B cell (primary cell): Measurements from ENCODE around the gene MAS1L. TPM values are rescaled to one million over a fixed set of nuclear protein-coding genes. Genes with fewer than 3 reads are reported as not detected.
"Not testable (repeated sequence)": the region's sequence is repeated elsewhere in the genome, so short reads cannot be mapped to it uniquely, and the experiment has no call there.

ENCODE experiments used
- ATAC-seq: fragments of 200-7000 bp; cut with Tn5 transposase; one replicate; pipeline ENCODE4 v1.10.0; 2021; ENCODE audit warnings: low read depth, mild to moderate bottlenecking, moderate number of reproducible peaks, moderate library complexity
- CTCF ChIA-PET: fragments of 350-600 bp; sonication (Branson Sonifier 250); formaldehyde crosslinking; loops from one replicate; lab custom pipeline; 2021; ENCODE audit warnings: antibody characterized with exemption, inconsistent platforms; lab: Charles Lee
- POLR2A ChIA-PET: fragments of 350-600 bp; sonication (Branson Sonifier 250); formaldehyde crosslinking; loops from one replicate; lab custom pipeline; 2021; ENCODE audit warnings: antibody characterized with exemption; lab: Charles Lee
- DNase-seq: peaks from one replicate; pipeline ENCODE4 v3.0.0; 2013
- H2AFZ ChIP-seq: 2 replicates; pipeline ENCODE4 v1.6.1; 2012; ENCODE audit warnings: mild to moderate bottlenecking, low read depth, low read length; ENCODE audit not compliant: insufficient read depth, poor library complexity, severe bottlenecking
- H3K27ac ChIP-seq, 2 donors: 1 replicate in 1 of 2; 2 replicates in 1 of 2; pipeline ENCODE4 v1.5.1; 2012 to 2013; ENCODE audit warnings: low read length in 2 of 2, mild to moderate bottlenecking in 2 of 2, moderate library complexity in 1 of 2
- H3K27me3 ChIP-seq, 4 experiments: fragments of 200-600 bp in 1 of 4; sonication (generic) in 1 of 4; replicated peaks in 1 of 4; 1 replicate in 2 of 4; 2 replicates in 2 of 4; pipeline versions ENCODE4 v1.6.1 to v1.7.0; 2013 to 2016; ENCODE audit warnings: low read length in 3 of 4, mild to moderate bottlenecking in 2 of 4, mixed read lengths in 1 of 4, moderate library complexity in 1 of 4; ENCODE audit not compliant: insufficient read depth in 4 of 4, control insufficient read depth in 3 of 4; ENCODE audit errors: control extremely low read depth in 1 of 4
- H3K36me3 ChIP-seq, 2 experiments: replicated peaks in 1 of 2; 1 replicate in 1 of 2; 2 replicates in 1 of 2; pipeline versions ENCODE4 v1.6.1 to v1.7.1; 2013; ENCODE audit warnings: low read length in 1 of 2; ENCODE audit not compliant: insufficient read depth in 2 of 2, control insufficient read depth in 1 of 2; ENCODE audit errors: control extremely low read depth in 1 of 2, extremely low read depth in 1 of 2
- H3K4me1 ChIP-seq, 2 donors: fragments of 200-600 bp in 1 of 2; sonication (generic) in 1 of 2; 1 replicate in 1 of 2; 2 replicates in 1 of 2; pipeline versions ENCODE4 v1.5.1 to v1.6.1; 2013 to 2017; ENCODE audit warnings: low read length in 2 of 2; ENCODE audit not compliant: control insufficient read depth in 2 of 2, insufficient read depth in 2 of 2
- H3K4me2 ChIP-seq: replicated peaks from 2 replicates; pipeline ENCODE3; 2012; ENCODE audit warnings: mild to moderate bottlenecking, low read depth, low read length; ENCODE audit not compliant: poor library complexity, severe bottlenecking
- H3K4me3 ChIP-seq, 5 experiments: fragments of 200-600 bp in 1 of 5; sonication (generic) in 1 of 5; 1 replicate in 3 of 5; 2 replicates in 2 of 5; pipeline versions ENCODE4 v1.5.1 to v1.7.0; 2011 to 2016; ENCODE audit warnings: low read length in 4 of 5, mild to moderate bottlenecking in 4 of 5, low read depth in 2 of 5, control low read depth in 1 of 5, moderate library complexity in 1 of 5; ENCODE audit not compliant: insufficient read depth in 1 of 5; ENCODE audit errors: control extremely low read depth in 1 of 5, extremely low read depth in 1 of 5
- H3K79me2 ChIP-seq: fragments of 200-600 bp; sonication (generic); one replicate; pipeline ENCODE4 v1.6.0; 2016; ENCODE audit warnings: low read length; ENCODE audit not compliant: control insufficient read depth, insufficient read depth
- H3K9ac ChIP-seq: fragments of 200-600 bp; sonication (generic); 2 replicates; pipeline ENCODE4 v1.6.1; 2017; ENCODE audit warnings: mild to moderate bottlenecking, low read length, moderate library complexity
- H3K9me3 ChIP-seq, 3 donors: one replicate each; pipeline versions ENCODE4 v1.6.1 to v1.7.1; 2013; ENCODE audit warnings: low read length in 2 of 3; ENCODE audit not compliant: control insufficient read depth in 2 of 3, insufficient read depth in 1 of 3; ENCODE audit errors: control extremely low read depth in 1 of 3
- H4K20me1 ChIP-seq: 2 replicates; pipeline ENCODE4 v1.6.0; 2012; ENCODE audit warnings: mild to moderate bottlenecking, low read length; ENCODE audit not compliant: insufficient read depth, control insufficient read depth, poor library complexity, severe bottlenecking
- H3K27ac Mint-ChIP-seq: one replicate; pipeline ENCODE4 v1.8.0; 2021; ENCODE audit warnings: mixed read lengths
- H3K27me3 Mint-ChIP-seq: one replicate; pipeline ENCODE4 v1.8.0; 2021; ENCODE audit warnings: mixed read lengths
- H3K4me1 Mint-ChIP-seq: one replicate; pipeline ENCODE4 v1.8.0; 2021; ENCODE audit warnings: mixed read lengths
- H3K4me3 Mint-ChIP-seq: one replicate; pipeline ENCODE4 v1.8.0; 2021; ENCODE audit warnings: mixed read lengths
- H3K9me3 Mint-ChIP-seq: one replicate; pipeline ENCODE4 v1.8.0; 2022; ENCODE audit warnings: mixed read lengths; ENCODE audit not compliant: insufficient read depth
- EZH2 ChIP-seq: IDR thresholded peaks from 2 replicates; pipeline ENCODE4 v1.6.1; 2012; ENCODE audit warnings: borderline replicate concordance, low read depth, mild to moderate bottlenecking, moderate library complexity, low read length; ENCODE audit not compliant: insufficient read depth, poor library complexity, severe bottlenecking
- WGBS: methylation state at CpG from one replicate; pipeline ENCODE4 v1.1.5; 2013; ENCODE audit warnings: missing lambda C conversion rate; ENCODE audit not compliant: insufficient coverage; 5-methylcytosine and 5-hydroxymethylcytosine counted together
- intact Hi-C: fragments of 100-400 bp; cut with micrococcal nuclease; formaldehyde crosslinking; loops from one replicate; pipeline ENCODE4 v1.10.0; 2022
- polyA plus RNA-seq: library from polyadenylated mRNA; depleted of rRNA; stranded (reverse); fragments of >200 nt; gene quantifications from 2 replicates; pipeline ENCODE4 v1.2.3, GENCODE V29; 2012
- total RNA-seq, 2 donors: library from RNA; stranded (reverse); fragments of 120-200 nt in 1 of 2; gene quantifications; 1 replicate in 1 of 2; 2 replicates in 1 of 2; pipeline versions ENCODE4 v1.2.3 to v1.2.4, GENCODE V29; 2013 to 2022
- TF ChIP-seq, protein P1 (sequence below): fragments of 200-600 bp; IDR thresholded peaks from one replicate; pipeline ENCODE4 v1.8.0; 2022; ENCODE audit warnings: antibody characterized with exemption, mild to moderate bottlenecking

MAS1L gene
- total and polyA plus RNA-seq, 2 donors (not counting 1 experiment from before 2014, with no cell fraction given): not detected

- Mint-ChIP-seq H3K27me3 (peaks cover 49% of the 10 kb centered on the region), H3K4me3 (no peak overlapping the region), H3K4me1 (no peaks in the 10 kb centered on the region), H3K27ac (no peak overlapping the region), H3K9me3 (peaks cover 3% of the 10 kb centered on the region)
- H3K4me2 ChIP-seq: no peak overlapping the region
- intact Hi-C loops: no loop called here
- H4K20me1 ChIP-seq: no peaks in the 10 kb centered on the region
- no peaks in the 10 kb centered on the region for H3K9me3 ChIP-seq
- H3K4me3 ChIP-seq: no peak overlapping the region
- no peaks in the 10 kb centered on the region for H3K36me3 ChIP-seq
- no peak overlapping the region for H3K27ac ChIP-seq
- WGBS: 100% methylated on average over 1 of the region's 1 CpG
- ATAC-seq (no peak), DNase-seq (no peak)
- CTCF ChIA-PET: no interaction called here
- H3K9ac ChIP-seq: no peak overlapping the region
- H3K79me2 ChIP-seq: no peaks in the 10 kb centered on the region
- H3K27me3 ChIP-seq: peaks cover 0 to 9% (median 7%) of the 10 kb centered on the region in 4 experiments
- POLR2A ChIA-PET: no interaction called here
- H2AFZ ChIP-seq: no peak overlapping the region
- TF ChIP-seq EZH2: no peak
- TF ChIP-seq, protein P1, sequence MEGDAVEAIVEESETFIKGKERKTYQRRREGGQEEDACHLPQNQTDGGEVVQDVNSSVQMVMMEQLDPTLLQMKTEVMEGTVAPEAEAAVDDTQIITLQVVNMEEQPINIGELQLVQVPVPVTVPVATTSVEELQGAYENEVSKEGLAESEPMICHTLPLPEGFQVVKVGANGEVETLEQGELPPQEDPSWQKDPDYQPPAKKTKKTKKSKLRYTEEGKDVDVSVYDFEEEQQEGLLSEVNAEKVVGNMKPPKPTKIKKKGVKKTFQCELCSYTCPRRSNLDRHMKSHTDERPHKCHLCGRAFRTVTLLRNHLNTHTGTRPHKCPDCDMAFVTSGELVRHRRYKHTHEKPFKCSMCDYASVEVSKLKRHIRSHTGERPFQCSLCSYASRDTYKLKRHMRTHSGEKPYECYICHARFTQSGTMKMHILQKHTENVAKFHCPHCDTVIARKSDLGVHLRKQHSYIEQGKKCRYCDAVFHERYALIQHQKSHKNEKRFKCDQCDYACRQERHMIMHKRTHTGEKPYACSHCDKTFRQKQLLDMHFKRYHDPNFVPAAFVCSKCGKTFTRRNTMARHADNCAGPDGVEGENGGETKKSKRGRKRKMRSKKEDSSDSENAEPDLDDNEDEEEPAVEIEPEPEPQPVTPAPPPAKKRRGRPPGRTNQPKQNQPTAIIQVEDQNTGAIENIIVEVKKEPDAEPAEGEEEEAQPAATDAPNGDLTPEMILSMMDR: no peak
- no peaks in the 10 kb centered on the region for H3K4me1 ChIP-seq
Observed at GRCh38 chr6:29442719-29443118, 45.0 kb downstream of the MAS1L start.

DNA sequence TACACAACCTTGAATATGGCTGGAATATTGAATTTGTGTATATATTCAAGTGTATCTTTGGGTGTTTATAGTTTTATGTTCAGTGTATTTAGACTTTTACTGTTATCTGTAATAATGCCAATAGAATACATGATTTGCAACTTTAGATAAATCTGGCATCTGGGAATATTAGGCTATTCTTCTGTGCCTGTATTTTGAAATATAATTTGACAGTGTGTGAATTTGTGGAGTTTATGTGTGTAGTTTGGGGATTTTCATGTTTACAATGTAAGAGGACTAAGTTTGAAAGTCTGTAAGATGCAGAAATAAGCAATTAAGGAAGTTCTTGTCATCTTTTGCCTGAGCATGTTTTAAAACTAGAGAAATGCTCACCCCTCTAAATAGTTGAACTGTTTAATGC, 48.8 kb downstream of the MAS1L start, which contains the start of gene OR10C1:
TSS of gene OR10C1 (plus strand) at position 301 of the 400 bp plus-strand sequence. CDS start 710 bp downstream, outside the sequence.
- H2AFZ ChIP-seq: no peak within 1 kb of the TSS
- H3K4me1 Mint-ChIP-seq: no peaks in the 10 kb centered on the region
- intact Hi-C loops: no loop called here
- H3K27me3 Mint-ChIP-seq: peaks cover 47% of the 10 kb centered on the region
- no peak within 1 kb of the TSS for H3K27ac ChIP-seq
- H3K9ac ChIP-seq: no peak within 1 kb of the TSS
- H3K27me3 ChIP-seq: peaks cover 0 to 4% (median 1%) of the 10 kb centered on the region in 4 experiments
- H3K4me2 ChIP-seq: no peak within 1 kb of the TSS
- no peaks in the 10 kb centered on the region for H3K4me1 ChIP-seq
- no peak for TF ChIP-seq EZH2
- TF ChIP-seq, protein P1: no peak
- H3K36me3 ChIP-seq: no peaks in the 10 kb centered on the region
- no peaks in the 10 kb centered on the region for H3K79me2 ChIP-seq
- H3K4me3 ChIP-seq: no peak within 1 kb of the TSS
- DNase-seq (no peak), ATAC-seq (no peak)
- no peaks in the 10 kb centered on the region for H3K9me3 Mint-ChIP-seq
- H4K20me1 ChIP-seq: no peaks in the 10 kb centered on the region
- CTCF ChIA-PET: no interaction called here
- POLR2A ChIA-PET: no interaction called here
- H3K4me3 Mint-ChIP-seq: no peak within 1 kb of the TSS
- peaks cover 0 to 3% (median 0%) of the 10 kb centered on the region in 3 donors for H3K9me3 ChIP-seq
- no peak within 1 kb of the TSS for H3K27ac Mint-ChIP-seq

DNA sequence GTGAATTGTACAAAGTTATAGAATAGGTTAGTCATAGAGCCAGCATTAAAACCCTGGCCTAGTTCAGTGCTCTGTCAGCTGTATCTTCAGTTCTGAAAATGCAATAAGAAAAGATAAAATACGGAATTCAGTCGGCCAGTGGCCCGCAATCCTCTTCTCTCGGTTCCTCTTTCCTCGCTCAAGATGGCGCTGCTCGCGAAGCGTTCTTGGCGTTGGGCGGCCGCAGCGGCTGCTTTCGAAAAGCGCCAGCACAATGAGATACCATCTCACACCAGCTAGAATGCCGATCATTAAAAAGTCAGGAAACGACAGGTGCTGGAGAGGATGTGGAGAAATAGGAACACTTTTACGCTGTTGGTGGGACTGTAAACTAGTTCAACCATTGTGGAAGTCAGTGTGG, 51.0 kb downstream of the MAS1L start:
- DNase-seq, POLR2A ChIA-PET, H3K4me3 ChIP-seq, intact Hi-C loops, H3K27me3 ChIP-seq, H3K4me2 ChIP-seq, H3K27ac Mint-ChIP-seq, H3K4me3 Mint-ChIP-seq, H3K36me3 ChIP-seq, H3K4me1 ChIP-seq, CTCF ChIA-PET, H3K9me3 ChIP-seq, H3K9ac ChIP-seq, H3K27ac ChIP-seq, H3K79me2 ChIP-seq, H3K4me1 Mint-ChIP-seq, H4K20me1 ChIP-seq, H3K9me3 Mint-ChIP-seq, ATAC-seq, H2AFZ ChIP-seq: not testable (repeated sequence)
- peaks cover 49% of the 10 kb centered on the region for H3K27me3 Mint-ChIP-seq
- WGBS: 86% methylated on average over 11 of the region's 18 CpGs
